H1 (cell line): ENCODE results near the gene FPGS. TPM values are rescaled to one million over a fixed set of nuclear protein-coding genes. Genes with fewer than 3 reads are reported as not detected.

Source experiments
- ASH2L ChIP-seq: fragments of 200-600, 300-600 bp; sonication (generic); IDR thresholded peaks from one replicate; pipeline ENCODE4 v1.7.1; 2017; ENCODE audit warnings: low read length
- ATF3 ChIP-seq: IDR thresholded peaks from 2 replicates; pipeline ENCODE4 v1.6.1; 2011; ENCODE audit warnings: low read depth, mild to moderate bottlenecking, low read length; ENCODE audit not compliant: insufficient read depth
- BRCA1 ChIP-seq: IDR thresholded peaks from 2 replicates; pipeline ENCODE4 v1.6.1; 2012; ENCODE audit warnings: low read depth, low read length, improper control_type of control experiment
- CBX8 ChIP-seq: fragments of 300-800, 300-1000 bp; sonication (generic); IDR thresholded peaks from 2 replicates; pipeline ENCODE4 v1.7.1; 2016; ENCODE audit warnings: low read depth, low read length, borderline replicate concordance
- CTCF ChIP-seq, 3 experiments: IDR thresholded peaks; 1 replicate in 2 of 3; 2 replicates in 1 of 3; pipeline versions ENCODE4 v1.5.1 to v1.6.1; 2011; ENCODE audit warnings: low read length in 3 of 3, mild to moderate bottlenecking in 3 of 3, inconsistent platforms in 2 of 3, low read depth in 1 of 3, moderate library complexity in 1 of 3; ENCODE audit not compliant: insufficient read depth in 1 of 3; ENCODE audit errors: control extremely low read depth in 1 of 3
- E2F6 ChIP-seq: IDR thresholded peaks from 2 replicates; pipeline ENCODE4 v1.6.1; 2012; ENCODE audit warnings: inconsistent platforms
- FOSL1 ChIP-seq: IDR thresholded peaks from 2 replicates; pipeline ENCODE4 v1.6.1; 2011; ENCODE audit warnings: mild to moderate bottlenecking, low read depth, low read length, moderate library complexity; ENCODE audit not compliant: insufficient read depth
- JUN ChIP-seq: IDR thresholded peaks from 2 replicates; pipeline ENCODE4 v1.6.1; 2011; ENCODE audit warnings: low read depth, mild to moderate bottlenecking, improper control_type of control experiment, low read length
- MAFK ChIP-seq: IDR thresholded peaks from 2 replicates; pipeline ENCODE4 v1.6.1; 2012; ENCODE audit warnings: low read depth, mild to moderate bottlenecking, improper control_type of control experiment, low read length
- MAX ChIP-seq: IDR thresholded peaks from 2 replicates; pipeline ENCODE4 v1.6.1; 2012; ENCODE audit warnings: inconsistent platforms
- NANOG ChIP-seq: IDR thresholded peaks from 2 replicates; pipeline ENCODE4 v1.6.1; 2011; ENCODE audit warnings: low read length, low read depth, mild to moderate bottlenecking, inconsistent platforms; ENCODE audit not compliant: insufficient read depth, poor library complexity, severe bottlenecking
- NRF1 ChIP-seq: IDR thresholded peaks from 2 replicates; pipeline ENCODE4 v1.6.1; 2011; ENCODE audit warnings: mild to moderate bottlenecking, low read depth, low read length, improper control_type of control experiment
- POLR2AphosphoS5 ChIP-seq: IDR thresholded peaks from 2 replicates; pipeline ENCODE4 v1.6.1; 2011; ENCODE audit warnings: low read depth, low read length
- POU5F1 ChIP-seq: IDR thresholded peaks from 2 replicates; pipeline ENCODE4 v1.6.1; 2011; ENCODE audit warnings: low read depth, mild to moderate bottlenecking, low read length, moderate library complexity
- SIRT6 ChIP-seq: IDR thresholded peaks from one replicate; pipeline ENCODE4 v1.7.1; 2012; ENCODE audit warnings: low read length, inconsistent platforms
- SRF ChIP-seq: IDR thresholded peaks from 2 replicates; pipeline ENCODE4 v1.6.1; 2011; ENCODE audit warnings: mild to moderate bottlenecking, low read depth, low read length, moderate library complexity
- SUZ12 ChIP-seq: fragments of 200-600 bp; sonication (generic); IDR thresholded peaks from 2 replicates; pipeline ENCODE4 v1.6.1; 2012; ENCODE audit warnings: mild to moderate bottlenecking, inconsistent platforms, low read length, moderate library complexity, mixed read lengths
- TAF1 ChIP-seq: IDR thresholded peaks from 2 replicates; pipeline ENCODE4 v1.6.1; 2011; ENCODE audit warnings: mild to moderate bottlenecking, low read depth, low read length
- USF2 ChIP-seq: IDR thresholded peaks from 2 replicates; pipeline ENCODE4 v1.6.1; 2011; ENCODE audit warnings: low read length, improper control_type of control experiment
- polyA plus RNA-seq, 7 experiments: library from polyadenylated mRNA; depleted of rRNA in 3 of 7; stranded (reverse) in 5 of 7; unstranded in 2 of 7; fragments of >200 nt in 5 of 7; fragments of 200-250 nt in 2 of 7; gene quantifications; 1 replicate in 5 of 7; 2 replicates in 1 of 7; 4 replicates in 1 of 7; pipeline versions ENCODE4 v1.2.1 to v1.2.3, GENCODE V29; 2011 to 2013; ENCODE audit warnings: missing spikeins in 2 of 7, mixed read lengths in 2 of 7
- total RNA-seq: library from RNA; stranded (reverse); fragmentation: NEBNext Ultra II Directional; extraction: Animal tissue kit (Norgen Biotek cat#: 25700); gene quantifications from 2 replicates; pipeline ENCODE4 v1.2.1, GENCODE V29; 2021

FPGS gene
- total and polyA plus RNA-seq, 2 of the 8 experiments (the other 6 are each of a cell fraction or from before 2014, with no cell fraction given), result 62.4 to 83.0 TPM

- TF ChIP-seq NRF1 (no peak), ASH2L (no peak), FOSL1 (no peak), MAX (no peak), JUN (no peak), CBX8 (no peak), CTCF (IDR thresholded peaks at IDR 0.05; ENCODE audit: control extremely low read depth in 1 of 3, insufficient read depth in 1 of 3, low read depth in 1 of 3, low read length in 3 of 3) (0 out of 4 replicates have a peak, but pooled peaks of 1 of the 3 experiments have one; percentile 2), SIRT6 (no peak), POU5F1 (no peak), USF2 (no peak), TAF1 (peak; percentile 20; the same call in 1 of the 2 replicates), NANOG (no peak), SUZ12 (no peak), MAFK (no peak), POLR2AphosphoS5 (peak; percentile 47; the same call in 1 of the 2 replicates), ATF3 (no peak), BRCA1 (no peak), E2F6 (no peak), SRF (no peak)
Measured at GRCh38 chr9:127809540-127810377, 7.1 kb downstream of the FPGS start (continued).
